Retina (tissue), 1 donor: ENCODE data around the gene MAF.

Source experiments
- DNase-seq: peaks from one replicate; pipeline ENCODE4 v3.0.0-alpha.2; 2016

Gene MAF

DNA sequence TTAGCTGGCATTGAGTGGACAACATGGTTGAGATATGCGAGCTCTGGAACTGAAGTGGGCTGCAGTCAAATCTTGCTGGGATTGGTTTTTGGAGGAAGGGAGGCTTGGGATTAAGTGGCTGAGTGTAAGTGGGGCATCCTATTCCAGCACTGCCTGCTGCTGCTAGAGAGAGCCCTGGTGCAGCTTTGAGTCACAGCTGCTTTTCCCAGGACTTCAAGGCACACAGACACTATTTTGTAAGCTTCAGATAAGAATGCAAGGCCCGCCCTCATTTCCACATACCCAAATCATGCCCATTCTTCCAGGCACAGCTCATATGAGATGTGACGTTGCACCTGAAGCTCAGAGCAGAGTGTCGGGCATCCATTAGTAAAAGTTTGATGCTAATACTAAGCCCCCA lies 10.2 kb upstream of the MAF start:
- DNase-seq, result no peak

DNA sequence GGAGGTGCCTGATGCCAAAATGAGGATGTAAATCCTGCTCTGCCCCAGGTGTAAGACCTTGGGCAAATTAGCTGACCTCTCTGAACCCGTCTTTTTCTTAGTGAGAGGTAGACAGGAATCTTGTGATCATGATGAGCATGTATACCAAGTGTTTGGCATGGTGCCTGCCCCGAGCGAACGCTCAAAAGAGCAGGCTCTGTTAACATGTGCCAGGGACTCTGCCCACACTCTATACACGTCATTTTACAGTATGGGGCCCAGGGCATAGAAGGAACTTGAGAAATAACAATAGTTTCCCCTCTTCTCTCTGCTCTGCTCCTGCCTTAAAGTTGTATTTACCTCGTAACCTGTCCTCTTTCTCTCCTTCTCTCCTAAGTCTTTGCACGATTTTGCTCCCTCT lies 9.3 kb upstream of the MAF start:
- no peak for DNase-seq

DNA sequence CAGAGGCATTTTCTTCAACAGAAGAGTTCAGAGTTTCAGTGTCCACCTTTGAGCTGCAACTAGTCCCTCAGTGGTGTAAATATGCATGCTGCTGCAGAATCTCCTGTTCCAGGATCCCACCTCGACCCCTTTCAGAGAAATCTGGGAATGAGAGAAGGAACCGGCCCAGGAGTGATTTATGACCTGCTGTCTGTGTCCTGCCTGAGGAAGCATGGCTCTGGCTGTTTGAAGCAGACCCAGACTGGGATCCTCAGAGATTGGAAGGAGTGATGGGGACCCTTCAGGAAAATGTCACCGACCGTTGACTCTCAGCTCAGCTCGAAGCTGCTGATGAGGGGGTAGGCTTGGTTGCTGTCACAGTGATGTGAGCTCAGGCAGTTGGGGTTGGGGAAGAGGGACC lies 8.4 kb upstream of the MAF start:
- no peak for DNase-seq

DNA sequence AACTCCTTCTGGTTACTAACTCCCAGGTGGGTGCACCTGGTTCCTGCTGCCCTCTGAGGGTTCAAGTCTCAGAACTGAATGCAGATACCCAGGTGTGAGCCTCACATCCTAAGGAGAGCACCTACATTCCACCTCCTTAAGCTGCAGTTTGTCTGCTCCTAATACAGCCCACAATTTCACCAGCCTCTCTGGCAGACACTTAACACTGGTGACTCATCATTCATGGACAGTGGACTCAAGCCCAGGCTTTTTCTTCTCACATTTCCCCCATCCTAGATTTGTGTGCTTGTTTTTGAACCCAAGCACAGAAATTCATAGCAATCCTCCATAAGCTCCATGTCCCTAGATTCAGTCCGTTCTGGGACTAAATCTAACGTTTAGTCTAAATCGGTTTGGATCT lies 7.0 kb upstream of the MAF start:
- DNase-seq, result no peak

DNA sequence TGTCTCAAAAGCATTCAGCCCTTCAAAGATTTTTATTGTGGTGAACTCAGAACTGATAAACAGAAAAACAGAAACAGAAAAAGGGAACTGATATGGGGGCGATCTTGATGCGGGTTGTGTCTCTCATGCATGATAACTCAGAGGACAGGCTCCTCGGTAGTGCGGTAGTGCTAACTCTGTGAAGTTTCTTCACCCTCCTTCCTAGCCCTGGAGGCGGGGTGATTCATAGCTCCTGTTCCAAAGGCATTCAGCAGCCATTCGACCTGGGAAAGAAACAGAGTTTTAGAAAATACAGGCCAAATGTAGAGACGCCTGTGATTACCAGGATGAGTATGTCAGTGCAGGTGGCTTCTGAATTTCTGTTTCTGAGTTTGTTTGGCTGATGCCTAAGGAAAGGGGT lies 5.5 kb upstream of the MAF start:
- DNase-seq, result no peak

DNA sequence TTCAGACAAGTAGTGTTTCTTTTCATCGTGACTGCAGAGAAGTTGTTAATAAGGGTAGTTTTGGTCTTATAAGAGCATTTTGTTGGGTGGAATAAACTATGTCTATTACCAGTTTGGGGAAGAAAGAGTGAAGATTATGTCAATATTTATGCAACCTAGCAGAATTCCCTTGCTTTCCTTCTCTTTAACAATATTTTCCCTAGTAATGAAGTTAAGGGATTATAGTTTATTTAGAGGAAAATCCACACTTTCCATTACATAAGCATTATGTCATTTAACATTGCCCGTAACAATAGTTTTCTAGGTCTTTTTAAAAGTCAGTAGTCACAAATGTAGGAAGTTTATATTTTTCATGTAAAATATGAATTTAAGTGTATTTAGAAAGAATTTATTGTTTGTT lies 2.5 kb upstream of the MAF start:
- DNase-seq, result no peak

DNA sequence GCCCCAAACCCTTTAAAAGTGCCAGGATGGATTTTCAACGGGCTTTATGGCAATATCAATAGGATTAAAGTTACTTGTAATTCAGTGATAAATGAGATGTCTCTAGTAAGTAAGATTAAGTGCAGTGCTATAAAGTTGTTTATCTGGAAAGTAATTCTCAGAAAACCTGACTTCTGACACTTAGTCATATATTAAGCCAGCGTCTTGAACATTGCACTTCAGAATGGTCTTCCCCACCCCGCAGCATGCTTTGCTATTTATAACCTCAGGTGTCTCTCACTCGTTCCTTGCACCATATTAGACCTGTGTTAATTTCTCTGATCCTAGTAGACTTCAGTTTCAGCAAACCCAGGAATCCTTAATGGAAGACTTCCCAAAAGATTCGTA lies 2.1 kb upstream of the MAF start:
- no peak for DNase-seq

DNA sequence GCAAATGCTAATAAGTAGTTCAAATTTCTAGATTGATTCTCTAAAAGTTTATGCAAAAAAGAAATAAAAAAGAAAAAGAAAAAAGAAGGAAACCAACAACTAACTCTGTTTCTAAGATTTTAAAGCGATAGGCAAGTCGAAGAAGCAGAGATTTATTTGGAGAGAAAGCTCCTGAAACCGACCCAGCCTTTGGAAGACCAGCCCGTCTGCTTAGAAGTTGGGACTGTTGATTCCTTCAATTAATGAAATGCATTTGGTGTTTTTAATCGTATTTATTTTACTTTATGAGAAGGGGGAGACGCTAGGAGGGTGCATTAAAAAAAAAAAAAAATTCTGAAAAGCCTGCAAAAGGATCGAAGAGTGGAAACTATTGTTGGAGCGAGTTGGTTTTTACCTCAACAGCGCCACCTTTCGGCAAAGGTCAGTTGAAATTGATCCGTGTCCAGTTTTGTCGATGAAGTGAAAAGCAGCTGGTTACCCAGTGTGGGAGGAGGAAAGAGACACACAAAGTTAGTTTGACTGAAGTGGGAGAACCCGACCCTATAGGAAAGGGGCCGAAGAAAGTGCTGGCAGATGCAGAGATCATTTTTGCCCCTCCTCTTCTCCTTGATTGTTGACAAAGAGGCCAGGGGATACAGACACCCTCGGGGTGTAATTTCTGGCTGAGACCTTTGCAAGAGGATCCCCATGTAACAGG lies 1.5 kb upstream of the MAF start:
- peak; percentile 94 for DNase-seq

DNA sequence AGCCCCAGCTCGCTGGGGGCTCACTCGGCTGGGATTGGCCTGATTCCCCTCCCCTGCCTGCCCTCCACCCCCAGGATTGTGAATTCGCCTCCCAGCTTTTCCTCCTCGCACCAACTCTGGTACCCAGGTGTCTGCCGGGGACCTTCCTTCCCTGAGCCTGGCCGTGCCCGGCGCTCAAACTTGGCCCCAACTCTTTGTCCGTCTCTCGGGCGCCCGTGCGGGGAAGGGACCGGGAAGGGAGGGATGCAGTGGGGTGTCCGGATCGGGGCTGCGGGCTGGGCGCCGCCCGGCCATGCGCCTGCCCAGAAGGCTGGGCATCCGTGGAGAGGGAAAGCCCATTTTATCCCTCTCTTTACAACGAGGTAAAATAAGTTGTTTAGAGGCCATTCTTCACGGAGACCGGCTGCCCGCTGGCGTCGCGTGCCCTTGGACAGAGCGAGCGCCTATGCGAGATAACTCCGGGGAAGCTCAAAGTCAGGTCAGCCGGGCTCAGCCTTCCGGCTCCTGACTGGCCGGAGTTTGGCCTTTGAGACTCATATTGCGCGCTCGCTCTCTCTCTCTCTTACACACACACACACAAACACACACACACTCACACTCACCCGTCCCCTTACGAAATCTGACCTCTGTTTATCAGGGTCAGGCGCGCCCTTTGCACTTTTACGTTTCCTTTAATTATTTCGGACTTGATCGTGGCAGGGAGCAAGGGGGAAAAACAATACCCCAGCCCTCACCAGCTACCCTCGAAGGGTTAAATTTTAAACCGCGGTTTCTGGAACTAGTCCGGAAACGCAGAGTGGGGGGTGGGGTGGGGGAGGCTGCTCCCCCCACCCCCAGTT lies 774 bp upstream of the MAF start:
- DNase-seq, result peak; percentile 85

DNA sequence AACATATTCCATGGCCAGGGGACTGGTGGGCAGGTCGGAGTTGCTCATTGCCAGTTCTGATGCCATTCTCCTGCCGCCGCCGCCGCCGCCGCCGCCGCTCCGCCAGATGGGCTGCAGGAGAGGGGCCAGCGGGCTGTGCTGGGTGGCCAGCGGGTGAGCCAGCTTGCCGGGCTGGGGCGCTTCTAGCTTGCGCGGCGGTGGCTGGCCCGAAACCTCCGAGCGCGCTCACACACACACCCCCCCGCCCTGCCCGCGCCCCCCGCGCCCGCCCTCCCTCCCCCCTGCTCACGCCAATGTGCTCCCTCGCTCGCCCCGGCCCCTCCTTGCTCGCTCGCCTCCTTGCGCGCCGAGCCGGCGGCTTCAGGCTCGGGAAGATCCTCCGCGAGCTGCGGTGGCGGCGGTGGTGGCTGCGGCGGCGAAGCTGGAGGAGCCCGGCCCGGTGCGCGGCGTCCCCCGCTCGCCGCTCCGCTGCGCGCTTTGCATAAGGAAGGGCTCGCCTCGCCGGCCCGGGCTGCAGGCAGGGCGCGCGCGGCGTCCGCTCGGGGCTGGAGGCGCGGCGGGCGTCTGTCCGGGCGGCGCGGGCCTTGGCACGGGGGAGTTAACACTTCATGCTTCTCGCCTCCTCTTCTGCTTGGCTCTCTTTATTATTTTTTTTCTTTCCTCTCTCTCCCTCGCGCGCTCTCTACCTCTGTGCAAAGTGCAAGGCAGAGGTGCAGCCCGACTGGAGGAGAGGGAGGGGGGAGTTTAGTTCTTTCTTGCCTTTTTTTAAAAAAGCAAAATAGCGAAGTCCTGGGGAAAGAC lies 500 bp downstream of the MAF start:
- no peak for DNase-seq

DNA sequence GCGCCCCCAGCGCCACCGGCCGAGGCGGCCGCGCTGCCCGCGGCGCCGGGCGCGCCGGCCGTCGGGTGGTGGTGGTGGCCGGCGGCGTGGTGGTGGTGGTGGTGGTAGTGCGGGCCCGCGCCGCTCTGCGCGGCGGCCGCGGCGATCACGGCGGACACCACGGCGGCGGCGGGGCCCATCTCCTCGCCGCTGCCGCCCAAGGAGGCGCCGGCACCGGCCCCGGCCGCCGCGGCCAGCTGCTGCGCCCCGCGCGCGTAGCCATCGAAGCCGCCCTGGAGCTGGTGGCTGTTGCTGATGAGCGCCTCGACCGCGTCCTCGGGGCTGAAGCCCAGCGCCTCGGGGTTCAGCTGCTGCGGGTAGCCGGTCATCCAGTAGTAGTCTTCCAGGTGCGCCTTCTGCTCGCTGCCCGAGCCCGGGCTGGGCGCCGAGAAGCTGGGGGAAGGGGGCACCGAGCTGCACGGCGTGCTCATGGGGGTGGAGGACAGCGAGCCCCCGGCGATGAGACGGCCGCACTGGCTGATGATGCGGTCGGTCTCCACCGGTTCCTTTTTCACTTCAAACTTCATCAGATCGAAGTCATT lies 1.2 kb downstream of the MAF start:
- DNase-seq, result peak; percentile 92

DNA sequence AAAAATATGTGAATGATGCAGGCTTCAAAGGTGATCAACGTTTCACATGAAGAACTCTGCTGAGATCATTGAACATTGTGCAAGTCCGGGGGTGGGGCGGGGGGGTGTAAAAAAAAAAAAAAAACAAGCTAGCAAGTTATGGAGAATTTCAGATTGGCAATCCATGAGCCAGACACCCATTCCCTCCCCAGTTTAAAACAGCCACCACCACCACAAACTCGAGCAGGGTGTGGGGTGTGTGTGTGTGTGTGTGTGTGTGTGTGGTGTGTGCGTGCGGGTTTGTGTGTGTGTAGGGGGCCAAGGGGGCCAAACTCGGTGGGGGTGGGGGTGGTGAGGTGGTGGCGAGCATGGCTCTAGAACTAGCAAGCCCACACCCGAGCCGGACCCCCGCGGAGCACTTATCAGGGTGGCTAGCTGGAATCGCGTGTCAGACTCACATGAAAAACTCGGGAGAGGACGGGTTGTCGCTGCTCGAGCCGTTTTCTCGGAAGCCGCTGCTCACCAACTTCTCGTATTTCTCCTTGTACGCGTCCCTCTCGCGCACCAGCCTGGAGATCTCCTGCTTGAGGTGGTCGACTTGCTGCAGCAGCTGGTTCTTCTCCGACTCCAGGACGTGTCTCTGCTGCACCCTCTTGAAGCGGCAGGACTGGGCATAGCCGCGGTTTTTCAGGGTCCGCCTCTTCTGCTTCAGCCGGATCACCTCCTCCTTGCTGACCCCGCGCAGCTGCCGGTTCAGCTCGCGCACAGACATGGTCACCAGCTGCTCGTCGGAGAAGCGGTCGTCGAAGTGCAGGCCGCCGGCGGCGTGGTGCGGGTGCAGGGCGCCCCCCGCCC lies 2.0 kb downstream of the MAF start:
- peak; percentile 92 for DNase-seq

DNA sequence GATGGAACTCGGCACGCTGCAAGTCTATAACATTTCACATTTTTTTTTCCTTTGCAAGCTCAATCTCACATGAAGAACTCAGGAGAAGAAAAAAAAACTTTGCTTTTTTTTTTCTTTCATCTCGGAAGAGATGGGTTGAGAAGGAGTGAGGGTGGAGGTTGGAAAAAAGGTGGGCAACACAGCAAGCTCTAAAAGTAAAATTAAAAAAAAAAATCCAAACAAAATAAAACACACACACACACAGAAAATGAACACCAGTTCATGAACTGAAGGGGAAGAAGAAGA lies 2.5 kb downstream of the MAF start:
- DNase-seq, result no peak

DNA sequence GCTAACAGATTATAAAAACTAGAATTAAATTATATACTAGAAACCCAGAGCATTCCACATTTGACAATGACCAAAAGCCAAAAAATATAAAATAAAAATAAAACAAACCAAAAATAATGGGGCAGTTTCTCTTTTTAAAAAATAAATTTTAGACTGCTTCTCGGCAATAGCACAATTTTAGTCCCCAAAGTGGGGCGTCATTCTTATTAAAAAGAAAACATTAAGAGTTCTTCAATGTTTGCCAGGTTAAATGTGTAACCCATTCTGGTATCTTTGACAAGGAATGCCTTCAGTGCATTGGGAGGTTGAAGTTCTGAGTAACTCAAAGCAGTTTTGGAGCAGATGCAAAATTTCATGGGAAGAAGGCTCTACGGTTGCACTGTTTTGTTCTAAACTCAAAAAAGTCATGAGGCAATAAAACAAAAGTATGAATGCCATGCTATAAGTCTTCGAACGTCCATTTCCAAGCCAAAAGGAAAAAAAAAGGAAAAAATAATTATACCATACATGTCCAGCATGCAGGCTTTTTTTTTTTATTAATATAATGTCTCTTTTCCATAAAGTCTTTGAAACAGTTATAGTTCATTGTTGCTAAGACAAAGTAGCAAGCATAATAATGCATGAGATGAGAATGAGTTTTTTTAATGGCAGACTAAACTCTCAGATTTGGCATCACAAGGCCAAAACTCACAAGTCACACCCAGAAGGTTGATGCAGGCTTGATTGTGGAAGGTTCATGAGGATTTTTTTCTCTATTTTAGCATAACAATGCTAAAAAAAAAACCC lies 3.1 kb downstream of the MAF start:
- DNase-seq, result no peak

DNA sequence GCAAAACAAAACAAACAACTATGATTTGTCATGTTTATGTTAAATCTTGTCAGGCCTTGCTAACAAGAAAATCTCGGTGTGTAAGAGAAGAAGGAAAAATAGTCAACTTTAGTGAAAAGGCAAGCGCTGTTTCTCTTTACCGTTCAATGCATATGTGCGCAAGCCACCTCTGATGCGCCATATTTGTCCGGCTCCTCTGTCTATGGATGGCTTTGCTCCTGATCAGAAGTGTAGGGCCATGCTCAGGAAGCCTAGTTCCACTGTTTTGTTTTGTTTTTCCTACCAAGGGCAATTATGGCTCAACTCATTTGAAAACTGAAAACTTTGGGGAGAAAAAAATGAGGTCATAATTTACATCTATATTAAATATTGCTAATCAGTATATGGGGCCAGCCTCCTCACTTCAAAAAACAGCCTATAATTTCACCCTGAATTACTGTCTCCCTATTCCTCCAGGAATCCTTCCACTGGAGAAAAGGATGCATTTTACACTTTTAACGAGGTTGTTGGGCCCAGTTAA lies 4.5 kb downstream of the MAF start:
- DNase-seq, result no peak

DNA sequence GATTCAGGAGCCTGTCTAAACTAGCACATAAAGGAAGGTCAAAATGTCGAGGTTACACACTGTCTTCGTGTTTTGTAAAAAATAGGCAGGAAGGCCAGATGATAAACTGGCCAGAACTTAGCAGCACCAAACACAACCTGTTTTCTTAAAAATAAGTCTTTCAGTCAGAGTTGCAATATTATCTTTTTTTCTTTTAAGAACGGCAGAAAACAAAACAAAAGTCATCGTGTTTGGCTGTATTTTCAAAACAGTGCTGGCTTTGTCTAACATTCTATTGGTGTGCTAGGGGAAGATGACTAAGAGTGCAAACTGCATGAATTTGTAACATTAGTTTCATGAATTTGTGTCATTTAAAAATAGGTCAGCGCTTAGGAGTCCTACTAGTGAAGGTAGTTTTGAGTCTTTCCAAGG lies 5.3 kb downstream of the MAF start:
- DNase-seq, result no peak

DNA sequence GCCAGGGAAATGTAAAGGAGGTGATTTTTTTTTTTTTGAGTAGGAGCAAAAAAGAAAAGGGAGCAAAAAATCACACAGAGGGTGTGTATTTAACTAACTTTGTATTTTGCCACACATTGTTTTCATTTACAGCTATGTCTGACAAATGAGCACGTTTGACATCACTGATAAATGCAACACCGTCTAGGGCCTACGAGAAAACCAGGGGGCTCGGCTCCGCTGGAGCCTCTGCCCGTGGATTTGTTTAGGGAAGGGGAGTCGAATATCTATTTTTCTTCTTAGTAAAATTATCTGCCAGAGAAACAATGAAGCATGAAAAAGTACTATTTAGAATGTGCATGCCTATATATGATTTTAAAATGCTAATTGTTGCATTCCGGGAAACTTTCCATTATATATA lies 6.8 kb downstream of the MAF start:
- DNase-seq, result no peak

DNA sequence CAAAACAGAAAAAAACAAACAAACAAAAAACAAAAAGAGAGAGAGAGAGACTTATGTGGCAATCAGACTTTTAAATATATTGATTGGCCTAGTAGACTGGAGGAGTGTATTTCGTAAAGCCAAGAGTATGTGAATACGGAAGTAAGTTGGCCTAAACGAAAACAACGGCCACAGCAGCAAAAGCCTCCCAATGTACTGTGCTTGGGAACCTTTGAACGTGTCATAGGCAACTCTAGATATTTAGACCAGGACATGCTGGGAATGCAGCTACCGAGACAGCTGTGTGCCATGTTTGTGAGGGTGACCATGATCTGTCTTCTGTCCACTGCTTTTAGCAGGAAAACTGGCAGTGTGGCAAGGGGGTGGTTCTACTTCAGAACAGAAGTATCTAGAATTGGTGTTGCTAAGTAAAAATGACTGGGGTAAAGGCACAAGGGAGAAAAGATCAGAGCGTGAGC lies 7.4 kb downstream of the MAF start:
- no peak for DNase-seq

DNA sequence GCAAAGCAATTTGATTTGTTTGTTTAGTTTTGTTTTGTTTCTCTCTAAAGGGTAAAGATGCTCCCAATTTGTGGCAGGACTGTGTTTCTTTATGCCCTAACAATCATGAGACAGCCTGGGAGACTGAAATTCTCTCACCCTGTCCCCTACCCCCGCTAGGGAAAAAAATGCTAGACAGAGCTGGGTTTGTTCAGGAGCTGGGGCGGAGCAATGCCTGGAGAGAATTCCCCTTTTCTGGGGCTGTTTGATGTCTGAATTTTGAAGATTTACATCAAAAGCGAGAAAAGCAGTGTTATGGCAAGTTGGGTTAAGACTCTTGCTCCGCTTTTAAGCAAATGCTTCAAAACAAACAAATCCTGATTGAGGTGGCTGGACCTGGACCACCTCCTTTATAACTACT lies 8.4 kb downstream of the MAF start:
- no peak for DNase-seq

DNA sequence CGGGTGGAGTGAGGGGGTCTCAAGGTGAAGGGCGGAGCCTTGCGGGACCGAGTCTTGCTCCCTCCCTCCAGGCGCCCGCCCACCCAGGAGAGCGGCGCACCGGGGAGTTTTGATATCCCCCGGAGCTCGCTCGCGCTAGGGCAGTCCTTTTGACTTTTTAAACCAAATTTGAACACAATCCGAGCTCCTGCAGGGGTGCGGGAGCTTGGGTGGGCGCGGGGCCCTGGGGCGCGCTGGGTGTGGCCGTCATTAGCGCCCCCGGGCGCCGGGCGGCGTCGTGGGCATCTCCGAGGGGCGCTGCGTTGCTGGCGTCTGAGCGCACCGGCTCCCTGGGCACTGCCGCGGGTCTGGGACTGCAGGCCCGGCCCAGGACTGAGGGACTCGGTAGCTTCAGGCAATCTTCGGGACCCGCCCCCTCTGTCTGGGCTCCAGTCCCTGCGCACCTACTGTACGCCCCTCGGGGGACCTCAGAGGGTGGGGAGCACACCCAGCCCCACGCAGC lies 10.9 kb downstream of the MAF start:
- peak; percentile 67 for DNase-seq

DNA sequence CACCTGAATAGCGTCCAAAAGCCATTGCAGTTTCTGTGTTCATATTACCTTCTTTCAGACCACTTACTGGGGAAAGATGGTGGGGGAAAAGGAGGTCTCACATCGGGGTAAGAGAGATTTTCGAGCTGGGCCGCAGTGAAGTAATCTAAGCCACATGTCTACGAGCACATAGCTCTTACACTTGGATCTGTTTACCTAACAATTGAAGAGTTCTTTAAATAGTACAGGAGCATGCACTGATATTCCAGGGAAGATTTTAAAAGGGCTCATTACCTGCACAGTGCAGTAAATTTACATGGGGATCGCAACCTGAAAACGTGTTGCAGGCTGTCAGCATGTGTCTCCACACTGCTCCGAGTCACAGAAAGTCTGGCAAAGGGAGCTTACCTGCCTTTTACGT lies 12.6 kb downstream of the MAF start:
- no peak for DNase-seq
